Mesothelial cell of epicardium (in vitro differentiated cells): ENCODE data around the gene ASPG. TPM values are rescaled to one million over a fixed set of nuclear protein-coding genes. Genes with fewer than 3 reads are reported as not detected.

Experiments
- DNase-seq, 2 experiments: peaks; one replicate each; pipeline ENCODE4 v3.0.0; 2021; ENCODE audit warnings: low spot score in 2 of 2; ENCODE audit not compliant: unreplicated experiment in 2 of 2
- H3K27ac Mint-ChIP-seq: 2 replicates; pipeline ENCODE4 v1.8.0; 2021; ENCODE audit warnings: mixed read lengths
- H3K27me3 Mint-ChIP-seq: 2 replicates; pipeline ENCODE4 v1.8.0; 2021; ENCODE audit warnings: low read depth, mixed read lengths
- H3K36me3 Mint-ChIP-seq: 2 replicates; pipeline ENCODE4 v1.8.0; 2021; ENCODE audit warnings: mixed read lengths
- H3K4me1 Mint-ChIP-seq: 2 replicates; pipeline ENCODE4 v1.8.0; 2021; ENCODE audit warnings: mixed read lengths
- H3K4me3 Mint-ChIP-seq: 2 replicates; pipeline ENCODE4 v1.8.0; 2021; ENCODE audit warnings: mild to moderate bottlenecking, moderate library complexity, mixed read lengths
- H3K9me3 Mint-ChIP-seq: 2 replicates; pipeline ENCODE4 v1.8.0; 2021; ENCODE audit warnings: mixed read lengths
- CTCF ChIP-seq: fragments of 200-600 bp; sonication (generic); IDR thresholded peaks from one replicate; pipeline ENCODE4 v1.5.0; 2021; ENCODE audit warnings: antibody characterized with exemption; ENCODE audit not compliant: unreplicated experiment
- total RNA-seq: library from RNA; stranded (reverse); gene quantifications from 3 replicates; pipeline ENCODE4 v1.2.1, GENCODE V29; 2021

ASPG gene
- total RNA-seq, 1 donor from 2014 or later: 3.3 TPM

DNA sequence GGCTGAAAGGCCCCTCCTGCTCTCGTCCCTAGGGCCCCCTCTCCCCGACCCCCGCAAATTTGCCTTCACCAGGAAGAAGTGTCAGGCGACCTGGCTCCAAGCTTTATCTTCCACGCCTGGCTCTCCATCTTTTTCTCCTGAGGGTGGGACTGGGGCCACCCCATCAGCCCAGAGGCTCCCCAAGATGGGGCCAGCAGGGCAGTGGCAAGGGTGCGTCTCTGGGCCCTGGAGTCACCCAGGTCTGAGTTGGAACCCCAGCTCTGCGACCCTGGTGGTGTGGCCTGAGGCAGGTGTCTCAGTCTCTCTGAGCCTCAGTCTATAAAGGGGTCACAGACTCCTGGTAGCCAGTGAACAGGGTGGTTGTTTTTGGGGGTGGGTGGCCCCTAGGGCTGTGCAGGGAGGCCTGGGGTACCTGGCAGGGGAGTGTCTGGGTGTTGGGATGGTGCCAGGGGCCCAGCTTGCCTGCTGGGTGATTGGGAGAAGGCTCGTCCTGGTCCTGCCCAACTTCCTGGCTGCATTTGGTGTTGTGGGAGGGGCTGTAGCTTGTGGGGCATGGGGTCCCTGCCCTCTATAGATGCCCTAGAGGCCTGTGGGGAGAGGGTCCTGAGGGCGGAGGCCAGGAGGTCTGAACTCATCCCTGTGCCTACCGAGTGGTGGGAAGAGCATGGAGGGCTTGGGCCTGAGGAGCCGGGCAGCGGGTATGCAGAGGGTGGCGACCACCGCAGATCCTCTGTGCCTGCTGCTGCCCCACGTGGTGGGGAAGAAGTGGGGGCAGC, 60.5 kb downstream of the ASPG start:
- peaks cover 33% of the 10 kb centered on the region for H3K4me1 Mint-ChIP-seq
- H3K27ac Mint-ChIP-seq: no peak overlapping the region
- DNase-seq: peak; percentile 15 to 35
- no peak for TF ChIP-seq CTCF
- no peaks in the 10 kb centered on the region for H3K27me3 Mint-ChIP-seq
- H3K36me3 Mint-ChIP-seq: no peaks in the 10 kb centered on the region
- H3K4me3 Mint-ChIP-seq: no peak overlapping the region
- no peaks in the 10 kb centered on the region for H3K9me3 Mint-ChIP-seq

DNA sequence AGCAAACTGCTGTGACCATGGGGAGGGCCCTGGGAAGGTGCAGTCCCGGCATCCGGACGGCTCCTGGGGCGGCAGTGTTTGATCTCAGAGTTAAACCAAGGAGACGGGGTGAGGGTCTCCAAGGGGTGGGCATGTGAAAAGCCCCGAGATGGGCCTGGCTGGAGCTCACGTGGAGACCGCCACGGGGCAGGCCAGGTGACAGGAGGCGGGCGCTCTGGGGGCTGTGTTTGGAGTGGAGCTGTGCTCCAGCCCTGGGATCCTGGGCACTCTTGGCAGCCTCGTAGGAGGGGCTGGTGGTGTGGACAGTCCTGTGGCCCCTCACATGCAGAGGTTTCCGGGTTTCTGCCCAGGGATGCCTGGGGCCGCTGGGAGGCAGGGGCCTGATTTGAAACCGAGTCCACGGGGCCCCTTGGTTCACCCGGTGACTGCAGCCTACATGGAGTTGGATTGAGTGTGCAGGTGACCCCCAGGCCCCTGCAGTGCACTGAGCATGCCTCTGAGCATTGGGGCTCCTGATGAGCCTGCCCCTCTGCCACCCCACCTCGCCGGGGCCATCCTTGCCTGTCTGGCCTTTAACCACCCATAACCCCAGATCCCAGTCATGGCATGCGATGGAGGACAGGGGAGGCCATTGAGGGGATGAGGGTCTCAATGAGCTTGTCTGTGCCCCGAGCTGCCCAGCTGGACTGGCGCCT, 61.3 kb downstream of the ASPG start:
- Mint-ChIP-seq H3K27ac (no peak overlapping the region), H3K4me3 (no peak overlapping the region)
- DNase-seq: peak in 1 of 2 experiments; percentile 34

DNA sequence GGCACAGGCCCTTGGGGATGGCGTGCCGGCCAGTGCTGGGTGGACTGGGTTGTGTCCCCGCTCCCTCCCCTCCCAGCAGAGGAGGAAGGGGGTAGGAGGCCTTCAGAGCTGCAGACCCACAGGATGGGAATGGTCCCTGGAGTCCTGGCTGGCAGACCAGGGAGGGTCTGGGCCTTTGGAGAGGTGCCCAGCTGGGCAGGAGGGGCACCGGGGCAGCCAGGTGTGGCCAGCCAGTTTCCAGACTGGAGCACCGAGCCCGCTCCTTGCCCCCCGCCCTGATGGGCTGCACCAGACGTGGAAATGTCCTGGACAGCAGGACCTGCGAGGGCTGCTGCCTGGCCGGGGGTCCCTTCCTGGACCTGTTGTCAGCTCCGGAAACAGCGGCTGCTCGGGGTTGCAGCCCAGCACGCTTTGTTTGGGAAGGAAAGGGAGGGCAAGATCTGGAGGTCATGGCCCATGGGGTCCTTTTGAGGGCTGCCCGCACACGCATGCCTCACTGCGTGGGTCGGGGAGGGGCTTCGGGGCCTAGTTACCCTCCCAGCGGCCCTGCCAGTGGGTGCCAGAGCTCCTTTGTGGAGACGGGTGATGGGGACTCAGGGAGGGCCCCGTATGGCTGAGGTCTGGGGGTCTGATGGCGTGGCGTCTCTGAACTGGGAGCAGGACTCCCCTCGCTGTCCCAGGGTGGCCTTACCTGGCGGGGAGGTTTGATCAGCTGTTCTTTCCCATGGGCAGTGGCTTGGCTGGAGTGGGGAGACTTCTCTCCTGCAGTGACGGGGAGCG, 62.0 kb downstream of the ASPG start:
- no peak for TF ChIP-seq CTCF
- DNase-seq: no peak
- Mint-ChIP-seq H3K9me3 (no peaks in the 10 kb centered on the region), H3K27ac (peak overlapping the region; percentile 97), H3K27me3 (no peaks in the 10 kb centered on the region), H3K4me1 (peaks cover 37% of the 10 kb centered on the region), H3K36me3 (no peaks in the 10 kb centered on the region), H3K4me3 (no peak overlapping the region)

More for the DNA sequence above, 61.3 kb downstream of the ASPG start:
- TF ChIP-seq CTCF: no peak
- Mint-ChIP-seq H3K27me3 (no peaks in the 10 kb centered on the region), H3K9me3 (no peaks in the 10 kb centered on the region), H3K36me3 (no peaks in the 10 kb centered on the region), H3K4me1 (peaks cover 37% of the 10 kb centered on the region)

DNA sequence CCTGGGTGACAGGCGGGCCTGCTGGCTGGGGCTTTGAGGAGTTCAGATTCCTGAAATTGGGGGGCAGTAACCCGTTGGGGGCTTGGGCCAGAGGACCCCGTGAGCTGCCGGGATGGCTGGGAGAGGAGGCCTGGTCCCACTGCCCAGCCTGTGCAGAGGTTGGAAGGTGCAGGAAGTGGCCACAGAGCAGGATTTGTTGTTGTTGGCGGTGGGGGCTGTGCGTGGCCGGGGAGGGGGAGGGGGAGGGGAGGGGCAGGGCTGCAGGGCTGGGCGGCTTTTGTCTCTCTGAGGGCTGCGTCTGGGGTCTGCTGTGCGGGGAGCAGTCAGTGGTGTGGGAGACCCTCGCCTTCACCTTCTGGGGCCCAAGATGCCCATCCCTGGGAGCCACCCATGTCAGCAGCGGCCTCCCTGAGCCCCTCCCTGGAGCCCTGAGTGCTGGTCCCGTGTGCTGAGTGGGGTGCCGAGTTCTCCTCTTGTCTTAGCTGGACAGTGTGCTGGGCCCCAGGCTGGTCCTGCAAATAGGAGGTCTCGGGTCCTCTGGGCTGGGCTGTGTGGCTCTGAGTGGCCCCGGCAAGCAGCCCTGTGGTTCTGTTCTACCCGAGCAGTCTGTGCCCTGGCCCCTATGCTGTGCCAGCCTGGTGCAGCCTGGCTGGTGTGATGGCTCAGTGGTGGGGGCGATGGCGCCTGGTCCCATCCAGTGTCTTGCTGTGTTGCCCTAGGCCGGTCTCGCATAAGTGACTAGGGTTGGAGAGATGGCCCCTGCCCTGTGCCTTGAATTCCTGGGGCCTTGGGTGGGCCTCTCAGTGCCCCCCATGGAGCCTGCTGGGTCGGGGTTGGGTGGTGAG, 63.2 kb downstream of the ASPG start:
- no peak for DNase-seq
- TF ChIP-seq CTCF: no peak
- Mint-ChIP-seq H3K4me3 (peak overlapping the region; percentile 46), H3K4me1 (peaks cover 37% of the 10 kb centered on the region), H3K27me3 (no peaks in the 10 kb centered on the region), H3K9me3 (no peaks in the 10 kb centered on the region), H3K27ac (peak overlapping the region; percentile 97), H3K36me3 (no peaks in the 10 kb centered on the region)

- no peaks in the 10 kb centered on the region for H3K36me3 Mint-ChIP-seq
- no peaks in the 10 kb centered on the region for H3K27me3 Mint-ChIP-seq
- no peak for DNase-seq
- TF ChIP-seq CTCF: no peak
- no peak overlapping the region for H3K4me3 Mint-ChIP-seq
- H3K4me1 Mint-ChIP-seq: peaks cover 42% of the 10 kb centered on the region
- no peak overlapping the region for H3K27ac Mint-ChIP-seq
- H3K9me3 Mint-ChIP-seq: no peaks in the 10 kb centered on the region
Observed at GRCh38 chr14:104149278-104149595, 63.7 kb downstream of the ASPG start.
